PC-9 (cell line): ENCODE data around the gene AQP9. TPM values are rescaled to one million over a fixed set of nuclear protein-coding genes. Genes with fewer than 3 reads are reported as not detected.

Experiments
- BruUV-seq: library from RNA; stranded (reverse); fragments of 400-500 nt; replicated peaks from 2 replicates; lab custom pipeline; 2021; lab: Mats Ljungman, UMichigan
- CTCF ChIA-PET: fragments of 300-600 bp; sonication (Branson Sonifier 250); formaldehyde crosslinking; loops from one replicate; lab custom pipeline; 2022; ENCODE audit warnings: antibody characterized with exemption; lab: Charles Lee
- POLR2A ChIA-PET: fragments of 300-600 bp; sonication (Branson Sonifier 250); formaldehyde crosslinking; loops from one replicate; lab custom pipeline; 2022; ENCODE audit warnings: antibody characterized with exemption; ENCODE audit not compliant: unreplicated experiment; lab: Charles Lee
- DNase-seq, 2 experiments: peaks; one replicate each; pipeline versions ENCODE4 v3.0.0 to v3.0.0-alpha.2; 2015 to 2022; ENCODE audit warnings: mixed read lengths in 1 of 2
- H2AFZ ChIP-seq: fragments of 200-600 bp; sonication (generic); 2 replicates; pipeline ENCODE4 v1.8.1; 2017; ENCODE audit warnings: antibody characterized with exemption
- H3F3A ChIP-seq: fragments of 200-600 bp; sonication (generic); 2 replicates; pipeline ENCODE4 v1.8.1; 2017; ENCODE audit warnings: antibody characterized with exemption, mild to moderate bottlenecking, low read depth; ENCODE audit not compliant: insufficient read depth
- H3K27ac ChIP-seq: fragments of 200-600 bp; sonication (generic); 2 replicates; pipeline ENCODE4 v1.6.1; 2016; ENCODE audit warnings: mixed run types
- H3K27me3 ChIP-seq: fragments of 200-600 bp; sonication (generic); 2 replicates; pipeline ENCODE4 v1.6.1; 2016; ENCODE audit warnings: low read depth, mixed run types; ENCODE audit not compliant: insufficient read depth
- H3K36me3 ChIP-seq: fragments of 200-600 bp; sonication (generic); 2 replicates; pipeline ENCODE4 v1.6.1; 2016; ENCODE audit warnings: low read depth, mixed run types
- H3K4me1 ChIP-seq: fragments of 200-600 bp; sonication (generic); replicated peaks from 2 replicates; pipeline ENCODE4 v1.6.1; 2016; ENCODE audit warnings: mixed run types; ENCODE audit not compliant: insufficient read depth
- H3K4me2 ChIP-seq: fragments of 200-600 bp; sonication (generic); 2 replicates; pipeline ENCODE4 v1.6.1; 2017; ENCODE audit warnings: mixed run types
- H3K4me3 ChIP-seq: fragments of 200-600 bp; sonication (generic); 2 replicates; pipeline ENCODE4 v1.6.1; 2016; ENCODE audit warnings: mixed run types
- H3K79me2 ChIP-seq: fragments of 200-600 bp; sonication (generic); 2 replicates; pipeline ENCODE4 v1.6.1; 2017; ENCODE audit warnings: low read depth, mixed run types
- H3K9me2 ChIP-seq: fragments of 200-600 bp; sonication (generic); 2 replicates; pipeline ENCODE4 v1.8.1; 2017; ENCODE audit warnings: mild to moderate bottlenecking; ENCODE audit not compliant: insufficient read depth
- H3K9me3 ChIP-seq: fragments of 200-600 bp; sonication (generic); 2 replicates; pipeline ENCODE4 v1.8.1; 2016; ENCODE audit warnings: low read depth; ENCODE audit not compliant: insufficient read depth
- H4K20me1 ChIP-seq: fragments of 200-600 bp; sonication (generic); 2 replicates; pipeline ENCODE4 v1.8.1; 2017; ENCODE audit not compliant: insufficient read depth
- EZH2 ChIP-seq: fragments of 200-600 bp; sonication (generic); IDR thresholded peaks from 2 replicates; pipeline ENCODE4 v1.8.0; 2017; ENCODE audit warnings: antibody characterized with exemption, low read depth
- intact Hi-C: fragments of 100-400 bp; cut with micrococcal nuclease; formaldehyde crosslinking; loops from one replicate; pipeline ENCODE4 v1.10.0; 2022; ENCODE audit not compliant: unreplicated experiment
- total RNA-seq: library from RNA; stranded (reverse); gene quantifications from 2 replicates; pipeline ENCODE4 v1.2.3, GENCODE V29; 2021
- TF ChIP-seq, protein P1 (sequence below): fragments of 200-600 bp; sonication (generic); conservative IDR thresholded peaks from 2 replicates; pipeline ENCODE4 v1.6.1; 2017; ENCODE audit warnings: mixed run types, antibody characterized with exemption, mild to moderate bottlenecking, moderate library complexity

The AQP9 gene
- total RNA-seq, 1 experiment from 2014 or later, result not detected

- CTCF ChIA-PET, result no interaction called here
- Histone ChIP-seq H3K9me2 (no peaks in the 10 kb centered on the region; the same call in 1 of the 2 replicates), H2AFZ (no peak overlapping the region), H3K4me3 (no peak overlapping the region), H3K27ac (no peak overlapping the region), H3K9me3 (no peaks in the 10 kb centered on the region), H4K20me1 (no peaks in the 10 kb centered on the region), H3K4me1 (no peaks in the 10 kb centered on the region), H3K36me3 (no peaks in the 10 kb centered on the region), H3K4me2 (no peak overlapping the region), H3F3A (no peaks in the 10 kb centered on the region), H3K79me2 (no peaks in the 10 kb centered on the region), H3K27me3 (no peaks in the 10 kb centered on the region)
- no peak for TF ChIP-seq EZH2
- TF ChIP-seq, protein P1, sequence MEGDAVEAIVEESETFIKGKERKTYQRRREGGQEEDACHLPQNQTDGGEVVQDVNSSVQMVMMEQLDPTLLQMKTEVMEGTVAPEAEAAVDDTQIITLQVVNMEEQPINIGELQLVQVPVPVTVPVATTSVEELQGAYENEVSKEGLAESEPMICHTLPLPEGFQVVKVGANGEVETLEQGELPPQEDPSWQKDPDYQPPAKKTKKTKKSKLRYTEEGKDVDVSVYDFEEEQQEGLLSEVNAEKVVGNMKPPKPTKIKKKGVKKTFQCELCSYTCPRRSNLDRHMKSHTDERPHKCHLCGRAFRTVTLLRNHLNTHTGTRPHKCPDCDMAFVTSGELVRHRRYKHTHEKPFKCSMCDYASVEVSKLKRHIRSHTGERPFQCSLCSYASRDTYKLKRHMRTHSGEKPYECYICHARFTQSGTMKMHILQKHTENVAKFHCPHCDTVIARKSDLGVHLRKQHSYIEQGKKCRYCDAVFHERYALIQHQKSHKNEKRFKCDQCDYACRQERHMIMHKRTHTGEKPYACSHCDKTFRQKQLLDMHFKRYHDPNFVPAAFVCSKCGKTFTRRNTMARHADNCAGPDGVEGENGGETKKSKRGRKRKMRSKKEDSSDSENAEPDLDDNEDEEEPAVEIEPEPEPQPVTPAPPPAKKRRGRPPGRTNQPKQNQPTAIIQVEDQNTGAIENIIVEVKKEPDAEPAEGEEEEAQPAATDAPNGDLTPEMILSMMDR, result no peak
- BruUV-seq, result no TSS peak
- intact Hi-C loops, result no loop called here
- no peak for DNase-seq
- POLR2A ChIA-PET, result no interaction called here
These were observed 19.9 kb upstream of the AQP9 start for GRCh38 chr15:58118272-58118671.

GRCh38 chr15:58119016-58119415 lies 19.2 kb upstream of the AQP9 start:
- Histone ChIP-seq H2AFZ (no peak overlapping the region), H3K4me1 (no peaks in the 10 kb centered on the region), H3K79me2 (no peaks in the 10 kb centered on the region), H3K4me2 (no peak overlapping the region), H3K9me2 (no peaks in the 10 kb centered on the region; the same call in 1 of the 2 replicates), H3K27me3 (no peaks in the 10 kb centered on the region), H3K27ac (no peak overlapping the region), H3K36me3 (no peaks in the 10 kb centered on the region), H3F3A (no peaks in the 10 kb centered on the region), H4K20me1 (no peaks in the 10 kb centered on the region), H3K4me3 (no peak overlapping the region), H3K9me3 (no peaks in the 10 kb centered on the region)
- BruUV-seq, result no TSS peak
- no peak for TF ChIP-seq EZH2
- TF ChIP-seq, protein P1, result no peak
- intact Hi-C loops, result no loop called here
- CTCF ChIA-PET, result no interaction called here
- POLR2A ChIA-PET, result interaction anchor here (0.6 kb wide), 1 partner anchor 1645 kb away, joined by 5 read pairs; no protein-coding TSS in a partner anchor
- no peak for DNase-seq

GRCh38 chr15:58124585-58124984 lies 13.6 kb upstream of the AQP9 start:
- no peaks in the 10 kb centered on the region for H4K20me1 ChIP-seq
- no peak overlapping the region for H3K4me3 ChIP-seq
- intact Hi-C loops, result no loop called here
- no peak overlapping the region for H2AFZ ChIP-seq
- TF ChIP-seq, protein P1, result no peak
- TF ChIP-seq EZH2, result no peak
- H3K4me1 ChIP-seq, result no peaks in the 10 kb centered on the region
- CTCF ChIA-PET, result no interaction called here
- no peak overlapping the region for H3K27ac ChIP-seq
- POLR2A ChIA-PET, result no interaction called here
- H3K9me3 ChIP-seq, result no peaks in the 10 kb centered on the region
- no peaks in the 10 kb centered on the region; the same call in 1 of the 2 replicates for H3K9me2 ChIP-seq
- H3K27me3 ChIP-seq, result no peaks in the 10 kb centered on the region
- no TSS peak for BruUV-seq
- H3K79me2 ChIP-seq, result no peaks in the 10 kb centered on the region
- no peak for DNase-seq
- no peaks in the 10 kb centered on the region for H3K36me3 ChIP-seq
- no peaks in the 10 kb centered on the region for H3F3A ChIP-seq
- no peak overlapping the region for H3K4me2 ChIP-seq
